Stimulated activated CD4-positive, alpha-beta T cell treated with anti-CD3 and anti-CD28 coated beads, TNF-alpha, amount 100 ng/mL, for 4 hours (primary cell): Measurements from ENCODE around the gene SLC16A10.
"Not testable (repeated sequence)": the region's sequence is repeated elsewhere in the genome, so short reads cannot be mapped to it uniquely, and the experiment has no call there.

Experiments used
- DNase-seq, 3 experiments: peaks; one replicate each; pipeline ENCODE4 v3.0.0-alpha.2; 2020; ENCODE audit warnings: low read depth in 3 of 3

SLC16A10 gene

GRCh38 chr6:111184827-111185532 is 97.7 kb downstream of the SLC16A10 start:
- DNase-seq, result no peak

GRCh38 chr6:111185954-111186353 is 98.7 kb downstream of the SLC16A10 start:
- no peak for DNase-seq

GRCh38 chr6:111187874-111188273 is 100.6 kb downstream of the SLC16A10 start:
- DNase-seq, result no peak

- DNase-seq, result not testable (repeated sequence)
Measured at GRCh38 chr6:111189666-111190210, 102.4 kb downstream of the SLC16A10 start.

GRCh38 chr6:111190637-111191036 is 103.3 kb downstream of the SLC16A10 start:
- no peak for DNase-seq

GRCh38 chr6:111191136-111191535 is 103.8 kb downstream of the SLC16A10 start:
- DNase-seq, result not testable (repeated sequence)

GRCh38 chr6:111192911-111193555 is 105.7 kb downstream of the SLC16A10 start:
- DNase-seq, result no peak

GRCh38 chr6:111195656-111196055 is 108.4 kb downstream of the SLC16A10 start:
- DNase-seq, result no peak

- DNase-seq, result no peak
Measured at GRCh38 chr6:111198841-111199240, 111.5 kb downstream of the SLC16A10 start.

GRCh38 chr6:111199935-111200334 is 112.6 kb downstream of the SLC16A10 start:
- no peak for DNase-seq

- no peak for DNase-seq
Measured at GRCh38 chr6:111200350-111201243, 113.3 kb downstream of the SLC16A10 start.

- no peak for DNase-seq
Measured at GRCh38 chr6:111201244-111201554, 113.9 kb downstream of the SLC16A10 start.

GRCh38 chr6:111201764-111202163 is 114.5 kb downstream of the SLC16A10 start:
- no peak for DNase-seq

GRCh38 chr6:111203539-111203938 is 116.2 kb downstream of the SLC16A10 start:
- DNase-seq, result not testable (repeated sequence)

GRCh38 chr6:111204305-111204704 is 117.0 kb downstream of the SLC16A10 start:
- no peak for DNase-seq

GRCh38 chr6:111204881-111205280 is 117.6 kb downstream of the SLC16A10 start:
- no peak for DNase-seq

GRCh38 chr6:111205502-111205901 is 118.2 kb downstream of the SLC16A10 start:
- DNase-seq, result no peak

GRCh38 chr6:111207141-111207858 is 120.0 kb downstream of the SLC16A10 start:
- no peak for DNase-seq

GRCh38 chr6:111208933-111209332 is 121.6 kb downstream of the SLC16A10 start:
- no peak for DNase-seq

- no peak for DNase-seq
Measured at GRCh38 chr6:111210194-111210728, 123.0 kb downstream of the SLC16A10 start.

GRCh38 chr6:111211411-111212030 is 124.2 kb downstream of the SLC16A10 start:
- DNase-seq, result no peak
